DOHH2 (cell line): ENCODE results near the gene MAP2.
A peak's percentile ranks its signal among the peaks of the same experiment; 100 is the strongest.

ENCODE experiments used
- H3F3A ChIP-seq: fragments of 200-600 bp; sonication (generic), shearing (Covaris generic); 2 replicates; pipeline ENCODE4 v1.6.0; 2016; ENCODE audit warnings: antibody characterized with exemption, mild to moderate bottlenecking; ENCODE audit not compliant: control insufficient read depth, insufficient read depth
- H3K27ac ChIP-seq: fragments of 200-600 bp; sonication (generic); 2 replicates; pipeline ENCODE4 v1.5.1; 2014; ENCODE audit warnings: low read depth, mild to moderate bottlenecking, low read length, moderate library complexity
- H3K27me3 ChIP-seq: fragments of 200-600 bp; sonication (generic); 2 replicates; pipeline ENCODE4 v1.6.1; 2014; ENCODE audit warnings: mild to moderate bottlenecking, low read length, mixed read lengths; ENCODE audit not compliant: control insufficient read depth
- H3K36me3 ChIP-seq: fragments of 200-600 bp; sonication (generic); 2 replicates; pipeline ENCODE4 v1.6.1; 2014; ENCODE audit warnings: mild to moderate bottlenecking, low read length, moderate library complexity, mixed read lengths; ENCODE audit not compliant: control insufficient read depth
- H3K4me1 ChIP-seq: fragments of 200-600 bp; sonication (generic); 2 replicates; pipeline ENCODE4 v1.6.1; 2014; ENCODE audit warnings: mild to moderate bottlenecking, low read length, mixed read lengths; ENCODE audit not compliant: control insufficient read depth
- H3K4me2 ChIP-seq: fragments of 200-600 bp; sonication (generic); 2 replicates; pipeline ENCODE4 v1.6.0; 2014; ENCODE audit warnings: mild to moderate bottlenecking, low read length, moderate library complexity
- H3K4me3 ChIP-seq: fragments of 200-600 bp; sonication (generic); 2 replicates; pipeline ENCODE4 v1.5.1; 2014; ENCODE audit warnings: mild to moderate bottlenecking, low read length, mixed read lengths
- H3K79me2 ChIP-seq: fragments of 200-600 bp; sonication (generic); 2 replicates; pipeline ENCODE4 v1.6.1; 2014; ENCODE audit warnings: mild to moderate bottlenecking, low read length, mixed read lengths; ENCODE audit not compliant: control insufficient read depth
- H3K9me2 ChIP-seq: fragments of 200-600 bp; sonication (generic); replicated peaks from 2 replicates; pipeline ENCODE4 v1.6.1; 2014; ENCODE audit warnings: mild to moderate bottlenecking, low read length, mixed read lengths; ENCODE audit not compliant: control insufficient read depth
- H3K9me3 ChIP-seq: fragments of 200-600 bp; sonication (generic); 2 replicates; pipeline ENCODE4 v1.6.1; 2014; ENCODE audit warnings: antibody characterized with exemption, low read length, mixed read lengths; ENCODE audit not compliant: control insufficient read depth, insufficient read depth
- H4K20me1 ChIP-seq: fragments of 200-600 bp; sonication (generic); 2 replicates; pipeline ENCODE4 v1.6.0; 2014; ENCODE audit warnings: low read depth, mild to moderate bottlenecking, antibody characterized with exemption, low read length, moderate library complexity; ENCODE audit not compliant: control insufficient read depth, insufficient read depth
- CTCF ChIP-seq: fragments of 200-600 bp; sonication (generic); IDR thresholded peaks from one replicate; pipeline ENCODE4 v1.5.1; 2014; ENCODE audit warnings: antibody characterized with exemption, mild to moderate bottlenecking, low read depth, low read length; ENCODE audit not compliant: poor library complexity, severe bottlenecking
- EZH2phosphoT487 ChIP-seq: fragments of 200-600 bp; sonication (generic); IDR thresholded peaks from 2 replicates; pipeline ENCODE4 v1.6.1; 2017; ENCODE audit warnings: borderline replicate concordance, mild to moderate bottlenecking, antibody characterized with exemption, low read length, moderate library complexity, mixed read lengths

Gene MAP2

DNA sequence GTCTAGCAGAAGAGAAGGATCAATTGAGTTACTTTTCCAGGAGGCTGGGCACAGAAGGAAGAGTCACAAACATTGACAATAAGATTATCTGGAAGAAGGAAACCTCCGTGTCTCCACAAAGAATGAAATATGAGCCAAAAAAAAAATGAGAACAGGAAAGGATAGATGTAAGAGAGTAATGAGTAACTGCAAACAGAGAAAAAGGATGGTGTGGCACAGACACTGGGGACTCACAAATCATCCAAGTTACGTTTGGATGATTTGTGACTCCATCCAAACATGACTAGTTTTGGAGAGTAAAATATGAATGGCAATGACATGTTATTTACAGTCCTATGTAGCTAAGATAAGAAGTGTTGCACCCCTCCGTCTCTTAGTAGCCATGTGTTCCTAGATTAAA, 42.8 kb upstream of the MAP2 start:
- H3K27ac ChIP-seq, result no peak overlapping the region
- peaks cover 9% of the 10 kb centered on the region for H3F3A ChIP-seq
- H3K4me3 ChIP-seq, result no peak overlapping the region
- no peaks in the 10 kb centered on the region for H3K79me2 ChIP-seq
- peak overlapping the region; percentile 58 for H3K4me2 ChIP-seq
- peaks cover 3% of the 10 kb centered on the region; the same call in 1 of the 2 replicates for H3K9me3 ChIP-seq
- peaks cover 18% of the 10 kb centered on the region for H3K4me1 ChIP-seq
- H3K9me2 ChIP-seq, result no peaks in the 10 kb centered on the region
- H4K20me1 ChIP-seq, result no peaks in the 10 kb centered on the region
- no peaks in the 10 kb centered on the region for H3K27me3 ChIP-seq
- no peaks in the 10 kb centered on the region for H3K36me3 ChIP-seq
- no peak for TF ChIP-seq CTCF
- no peak for TF ChIP-seq EZH2phosphoT487

- H3K9me3 ChIP-seq, result peaks cover 3% of the 10 kb centered on the region; the same call in 1 of the 2 replicates
- no peaks in the 10 kb centered on the region for H3K9me2 ChIP-seq
- no peak overlapping the region for H3K27ac ChIP-seq
- no peak for TF ChIP-seq EZH2phosphoT487
- TF ChIP-seq CTCF, result no peak
- peaks cover 18% of the 10 kb centered on the region for H3K4me1 ChIP-seq
- H4K20me1 ChIP-seq, result no peaks in the 10 kb centered on the region
- H3K79me2 ChIP-seq, result no peaks in the 10 kb centered on the region
- no peak overlapping the region for H3K4me2 ChIP-seq
- no peaks in the 10 kb centered on the region for H3K27me3 ChIP-seq
- no peak overlapping the region for H3K4me3 ChIP-seq
- peaks cover 9% of the 10 kb centered on the region for H3F3A ChIP-seq
- no peaks in the 10 kb centered on the region for H3K36me3 ChIP-seq
Observed at GRCh38 chr2:209382775-209383174, 41.1 kb upstream of the MAP2 start.

DNA sequence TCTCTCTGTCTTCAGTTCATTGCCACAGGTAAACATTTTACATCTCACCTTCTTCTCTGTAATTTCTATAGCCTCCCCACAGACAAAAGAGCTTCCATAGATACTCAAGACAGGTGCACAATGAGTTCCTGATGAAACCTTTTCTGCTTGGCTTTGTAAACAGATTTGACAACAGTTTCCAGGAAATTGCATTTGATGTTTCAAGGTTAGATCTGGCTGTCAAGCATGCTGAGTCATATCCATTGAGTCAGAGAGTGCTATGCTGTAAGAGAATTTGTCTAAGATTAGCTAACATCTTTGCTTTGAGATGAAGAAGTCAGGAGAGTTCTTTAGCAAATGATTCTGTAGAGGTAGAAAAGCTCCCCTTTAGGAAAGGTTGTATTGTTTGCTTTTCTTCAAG, 40.6 kb upstream of the MAP2 start:
- Histone ChIP-seq H3F3A (peaks cover 9% of the 10 kb centered on the region), H3K4me3 (no peak overlapping the region), H3K36me3 (no peaks in the 10 kb centered on the region), H4K20me1 (no peaks in the 10 kb centered on the region), H3K9me3 (peaks cover 3% of the 10 kb centered on the region; the same call in 1 of the 2 replicates), H3K9me2 (no peaks in the 10 kb centered on the region), H3K4me1 (peaks cover 18% of the 10 kb centered on the region), H3K79me2 (no peaks in the 10 kb centered on the region), H3K4me2 (no peak overlapping the region), H3K27ac (no peak overlapping the region), H3K27me3 (no peaks in the 10 kb centered on the region)
- TF ChIP-seq EZH2phosphoT487 (no peak), CTCF (no peak)
